HepG2 (cell line): Measurements from ENCODE around the gene COMP. TPM values are rescaled to one million over a fixed set of nuclear protein-coding genes. Genes with fewer than 3 reads are reported as not detected.

Experiments
- NFATC3 ChIP-seq: sonication (generic); formaldehyde crosslinking; IDR thresholded peaks from 2 replicates; pipeline ENCODE4 v1.5.1; 2020; ENCODE audit warnings: mild to moderate bottlenecking, missing genetic modification reagents
- SOX5 ChIP-seq: IDR thresholded peaks from 2 replicates; pipeline ENCODE4 v1.6.1; 2016; ENCODE audit warnings: borderline replicate concordance
- ZBTB40 ChIP-seq, 2 experiments: fragments of 450-650 bp in 1 of 2; sonication (generic) in 1 of 2; formaldehyde crosslinking in 1 of 2; IDR thresholded peaks; 2 replicates each; pipeline versions ENCODE4 v1.6.1 to v1.8.0; 2016 to 2022; ENCODE audit warnings: antibody characterized with exemption in 1 of 2, mild to moderate bottlenecking in 1 of 2, missing genetic modification reagents in 1 of 2
- ZNF282 ChIP-seq: fragments of 450-650 bp; IDR thresholded peaks from 2 replicates; pipeline ENCODE4 v1.6.1; 2018; ENCODE audit not compliant: partially characterized antibody
- polyA plus RNA-seq, 8 experiments: library from polyadenylated mRNA; depleted of rRNA in 3 of 8; stranded (reverse) in 7 of 8; unstranded in 1 of 8; fragments of >200 nt; fragmentation: Illumina TruSeq in 4 of 8; extraction: Trizol in 4 of 8; gene quantifications; 2 replicates each; pipeline versions ENCODE4 v1.2.1 to v1.2.3, GENCODE V29; 2011 to 2016; ENCODE audit warnings: low read depth in 4 of 8, missing spikeins in 1 of 8, mixed read lengths in 1 of 8; ENCODE audit not compliant: insufficient read depth in 1 of 8
- total RNA-seq, 5 experiments: library from RNA; depleted of rRNA; stranded (reverse); fragments of >200 nt; fragmentation: Illumina TruSeq; extraction: Trizol; gene quantifications; 2 replicates each; pipeline ENCODE4 v1.2.3, GENCODE V29; 2016; ENCODE audit warnings: low read depth in 1 of 5

Gene COMP
- total and polyA plus RNA-seq, 2 of the 13 experiments (the other 11 are each of a cell fraction or from before 2014, with no cell fraction given) = 0.04 to 0.13 TPM

GRCh38 chr19:18743784-18744418 is 47.2 kb downstream of the COMP start (continued):
- TF ChIP-seq ZBTB40 (IDR thresholded peaks at IDR 0.05) (no peak), ZBTB40 (CRISPR knock-in tag; IDR thresholded peaks at IDR 0.05) (no peak), NFATC3 (CRISPR knock-in tag) (no peak), SOX5 (no peak), ZNF282 (no peak)
